PC-9 (cell line): ENCODE measurements around the gene NF2.

Source experiments
- EZH2 ChIP-seq: fragments of 200-600 bp; sonication (generic); IDR thresholded peaks from 2 replicates; pipeline ENCODE4 v1.8.0; 2017; ENCODE audit warnings: antibody characterized with exemption, low read depth
- TF ChIP-seq, protein P1 (sequence below): fragments of 200-600 bp; sonication (generic); conservative IDR thresholded peaks from 2 replicates; pipeline ENCODE4 v1.6.1; 2017; ENCODE audit warnings: mixed run types, antibody characterized with exemption, mild to moderate bottlenecking, moderate library complexity

DNA sequence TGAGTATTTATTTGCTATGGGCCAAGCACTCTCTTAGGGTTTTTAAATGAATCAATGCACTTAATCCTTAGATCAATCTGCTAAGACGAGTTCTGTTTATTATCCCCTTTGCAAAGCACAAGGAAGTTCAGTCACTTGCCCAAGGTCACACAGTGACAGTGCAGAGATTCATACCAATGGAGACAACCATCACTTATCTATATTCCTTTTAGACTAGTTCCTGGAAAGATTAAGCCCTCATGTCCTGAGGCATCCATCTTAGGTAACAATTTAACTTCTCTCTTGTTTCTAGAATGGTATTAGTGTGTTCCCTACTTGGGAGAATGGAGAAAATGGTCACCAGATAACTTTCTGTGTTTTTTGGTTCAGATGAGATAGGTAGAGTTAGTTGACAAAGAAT, 28.3 kb downstream of the NF2 start:
- TF ChIP-seq EZH2 = no peak
- TF ChIP-seq, protein P1, sequence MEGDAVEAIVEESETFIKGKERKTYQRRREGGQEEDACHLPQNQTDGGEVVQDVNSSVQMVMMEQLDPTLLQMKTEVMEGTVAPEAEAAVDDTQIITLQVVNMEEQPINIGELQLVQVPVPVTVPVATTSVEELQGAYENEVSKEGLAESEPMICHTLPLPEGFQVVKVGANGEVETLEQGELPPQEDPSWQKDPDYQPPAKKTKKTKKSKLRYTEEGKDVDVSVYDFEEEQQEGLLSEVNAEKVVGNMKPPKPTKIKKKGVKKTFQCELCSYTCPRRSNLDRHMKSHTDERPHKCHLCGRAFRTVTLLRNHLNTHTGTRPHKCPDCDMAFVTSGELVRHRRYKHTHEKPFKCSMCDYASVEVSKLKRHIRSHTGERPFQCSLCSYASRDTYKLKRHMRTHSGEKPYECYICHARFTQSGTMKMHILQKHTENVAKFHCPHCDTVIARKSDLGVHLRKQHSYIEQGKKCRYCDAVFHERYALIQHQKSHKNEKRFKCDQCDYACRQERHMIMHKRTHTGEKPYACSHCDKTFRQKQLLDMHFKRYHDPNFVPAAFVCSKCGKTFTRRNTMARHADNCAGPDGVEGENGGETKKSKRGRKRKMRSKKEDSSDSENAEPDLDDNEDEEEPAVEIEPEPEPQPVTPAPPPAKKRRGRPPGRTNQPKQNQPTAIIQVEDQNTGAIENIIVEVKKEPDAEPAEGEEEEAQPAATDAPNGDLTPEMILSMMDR = no peak
